HEK293 (cell line): ENCODE measurements around the gene MSI2.
"Not testable (repeated sequence)": the region's sequence is repeated elsewhere in the genome, so short reads cannot be mapped to it uniquely, and the experiment has no call there.

Experiments
- CTCF ChIP-seq: fragments of 450-650 bp; formaldehyde crosslinking; IDR thresholded peaks from 2 replicates; pipeline ENCODE4 v1.5.1; 2016; ENCODE audit warnings: missing biosample characterization, missing genetic modification characterization
- KLF9 ChIP-seq: fragments of 450-650 bp; formaldehyde crosslinking; IDR thresholded peaks from 2 replicates; pipeline ENCODE4 v1.5.1; 2016; ENCODE audit warnings: missing biosample characterization, missing genetic modification characterization, low read depth
- WT1 ChIP-seq: fragments of 450-650 bp; formaldehyde crosslinking; IDR thresholded peaks from 2 replicates; pipeline ENCODE4 v1.5.1; 2016; ENCODE audit warnings: missing biosample characterization, missing genetic modification characterization
- ZBTB21 ChIP-seq: fragments of 450-650 bp; formaldehyde crosslinking; IDR thresholded peaks from 2 replicates; pipeline ENCODE4 v1.5.1; 2017; ENCODE audit warnings: missing biosample characterization, missing genetic modification characterization
- ZBTB49 ChIP-seq: fragments of 450-650 bp; formaldehyde crosslinking; IDR thresholded peaks from 2 replicates; pipeline ENCODE4 v1.5.1; 2016; ENCODE audit warnings: missing biosample characterization, missing genetic modification characterization, low read depth
- ZFP41 ChIP-seq: fragments of 450-650 bp; formaldehyde crosslinking; IDR thresholded peaks from 2 replicates; pipeline ENCODE4 v1.5.1; 2016; ENCODE audit warnings: missing biosample characterization, missing genetic modification characterization, borderline replicate concordance
- ZIC2 ChIP-seq: fragments of 450-650 bp; formaldehyde crosslinking; IDR thresholded peaks from 2 replicates; pipeline ENCODE4 v1.5.1; 2016; ENCODE audit warnings: missing biosample characterization, missing genetic modification characterization
- ZNF362 ChIP-seq: fragments of 450-650 bp; formaldehyde crosslinking; IDR thresholded peaks from 2 replicates; pipeline ENCODE4 v1.5.1; 2016; ENCODE audit warnings: missing biosample characterization, missing genetic modification characterization
- ZNF501 ChIP-seq: fragments of 450-650 bp; formaldehyde crosslinking; IDR thresholded peaks from 2 replicates; pipeline ENCODE4 v1.5.1; 2016; ENCODE audit warnings: missing biosample characterization, missing genetic modification characterization
- ZNF777 ChIP-seq: fragments of 450-650 bp; formaldehyde crosslinking; IDR thresholded peaks from 2 replicates; pipeline ENCODE4 v1.5.1; 2017; ENCODE audit warnings: missing biosample characterization, missing genetic modification characterization, borderline replicate concordance

GRCh38 chr17:57499221-57499620 is 242.9 kb downstream of the MSI2 start:
- not testable (repeated sequence) for TF ChIP-seq WT1; CTCF (tag by site-specific recombination); ZNF777; ZFP41; ZNF501 (tag by site-specific recombination); KLF9 (tag by site-specific recombination); ZNF362 (tag by site-specific recombination); ZBTB21 (tag by site-specific recombination); ZIC2 (tag by site-specific recombination); ZBTB49 (tag by site-specific recombination)
